ENCODE measurements around the gene SYT9. TPM values are rescaled to one million over a fixed set of nuclear protein-coding genes. Genes with fewer than 3 reads are reported as not detected.

The SYT9 gene
- total and polyA plus RNA-seq, 12 donors, result 0.01 to 0.66 (median 0.32) TPM; not detected in 3

DNA sequence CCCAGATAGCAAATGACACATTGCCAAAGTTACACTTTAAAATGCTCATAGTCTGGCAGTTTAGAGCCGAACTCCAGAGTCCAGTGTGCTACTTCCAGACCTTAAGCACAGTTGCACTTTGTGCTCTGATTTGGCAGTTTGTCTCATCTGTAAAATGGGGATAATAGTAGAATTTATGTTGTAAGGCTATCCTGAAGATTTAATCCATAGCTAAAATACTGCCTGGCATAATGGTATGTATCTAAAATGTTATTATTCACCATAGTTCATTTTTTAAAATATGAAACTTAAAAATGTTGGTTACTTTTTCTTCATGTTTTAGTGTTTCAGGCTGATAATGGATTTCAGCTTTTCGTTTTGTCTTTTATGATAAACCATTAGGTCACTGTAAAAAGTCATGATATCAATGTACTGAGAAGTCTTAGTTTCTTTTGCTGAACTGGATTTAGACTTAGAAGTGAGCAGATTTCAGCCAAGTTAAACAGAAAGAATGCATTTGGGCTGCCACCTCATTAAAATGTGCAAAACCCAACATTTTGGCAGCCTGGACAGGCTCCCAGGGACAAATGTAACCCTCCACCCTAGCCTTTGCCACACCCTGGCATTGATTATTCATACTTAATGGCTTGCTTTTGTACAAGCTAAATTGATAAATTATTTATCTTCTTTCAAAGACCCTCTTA is 234.5 kb downstream of the SYT9 start:
- WGBS, 2 donors, result 64 to 70% methylated on average over 2 of the region's 2 CpGs
- H3K4me1 ChIP-seq, result peaks cover 0 to 16% (median 0%) of the 10 kb centered on the region in 9 donors
- peak overlapping the region in 6 of 10 donors; percentile 20 to 61 (median 47) for H3K27ac ChIP-seq
- peak in 4 of 8 donors; percentile 5 to 23 (median 22) for ATAC-seq
- no peak for DNase-seq
- peak overlapping the region in 9 of 10 donors; percentile 31 to 61 (median 53) for H3K4me3 ChIP-seq
- TF ChIP-seq, protein P1, sequence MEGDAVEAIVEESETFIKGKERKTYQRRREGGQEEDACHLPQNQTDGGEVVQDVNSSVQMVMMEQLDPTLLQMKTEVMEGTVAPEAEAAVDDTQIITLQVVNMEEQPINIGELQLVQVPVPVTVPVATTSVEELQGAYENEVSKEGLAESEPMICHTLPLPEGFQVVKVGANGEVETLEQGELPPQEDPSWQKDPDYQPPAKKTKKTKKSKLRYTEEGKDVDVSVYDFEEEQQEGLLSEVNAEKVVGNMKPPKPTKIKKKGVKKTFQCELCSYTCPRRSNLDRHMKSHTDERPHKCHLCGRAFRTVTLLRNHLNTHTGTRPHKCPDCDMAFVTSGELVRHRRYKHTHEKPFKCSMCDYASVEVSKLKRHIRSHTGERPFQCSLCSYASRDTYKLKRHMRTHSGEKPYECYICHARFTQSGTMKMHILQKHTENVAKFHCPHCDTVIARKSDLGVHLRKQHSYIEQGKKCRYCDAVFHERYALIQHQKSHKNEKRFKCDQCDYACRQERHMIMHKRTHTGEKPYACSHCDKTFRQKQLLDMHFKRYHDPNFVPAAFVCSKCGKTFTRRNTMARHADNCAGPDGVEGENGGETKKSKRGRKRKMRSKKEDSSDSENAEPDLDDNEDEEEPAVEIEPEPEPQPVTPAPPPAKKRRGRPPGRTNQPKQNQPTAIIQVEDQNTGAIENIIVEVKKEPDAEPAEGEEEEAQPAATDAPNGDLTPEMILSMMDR (IDR thresholded peaks at IDR 0.05), result no peak
- H3K36me3 ChIP-seq, result peaks cover 0 to 11% (median 0%) of the 10 kb centered on the region in 9 donors
- intact Hi-C loops (cut with DNase I), result no loop called here
- H3K27me3 ChIP-seq, result no peaks in the 10 kb centered on the region
- H3K9me3 ChIP-seq, result no peaks in the 10 kb centered on the region

DNA sequence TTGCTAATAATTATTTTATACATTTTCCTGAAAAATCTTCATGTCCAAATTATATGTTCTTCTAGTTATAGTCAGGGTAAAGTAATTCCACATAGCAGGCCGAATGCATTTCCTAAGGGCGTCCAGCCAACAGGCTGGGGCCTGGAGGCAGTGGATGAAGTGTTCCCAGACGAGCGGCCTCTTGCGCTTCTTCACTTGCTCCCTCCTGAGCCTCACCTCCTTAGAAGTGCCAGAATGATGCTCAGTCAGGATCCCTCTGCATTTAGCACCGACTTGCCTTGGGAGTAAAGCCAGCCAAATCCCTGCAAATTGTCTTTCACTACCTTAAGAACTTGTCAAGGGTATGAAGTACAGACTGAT is 235.1 kb downstream of the SYT9 start:
- Histone ChIP-seq H3K4me1 (peaks cover 0 to 17% (median 0%) of the 10 kb centered on the region in 9 donors), H3K4me3 (peak overlapping the region in 8 of 10 donors; percentile 31 to 61 (median 53)), H3K27me3 (no peaks in the 10 kb centered on the region), H3K27ac (no peak overlapping the region), H3K36me3 (peaks cover 0 to 13% (median 0%) of the 10 kb centered on the region in 9 donors), H3K9me3 (no peaks in the 10 kb centered on the region)
- DNase-seq, result peak; percentile 6 to 22
- WGBS, 2 donors, result 38 to 46% methylated on average over 6 of the region's 6 CpGs
- intact Hi-C loops (cut with DNase I), result no loop called here
- TF ChIP-seq, protein P1 (IDR thresholded peaks at IDR 0.05), result no peak
- ATAC-seq, result peak in 5 of 8 donors; percentile 18 to 58 (median 46)

DNA sequence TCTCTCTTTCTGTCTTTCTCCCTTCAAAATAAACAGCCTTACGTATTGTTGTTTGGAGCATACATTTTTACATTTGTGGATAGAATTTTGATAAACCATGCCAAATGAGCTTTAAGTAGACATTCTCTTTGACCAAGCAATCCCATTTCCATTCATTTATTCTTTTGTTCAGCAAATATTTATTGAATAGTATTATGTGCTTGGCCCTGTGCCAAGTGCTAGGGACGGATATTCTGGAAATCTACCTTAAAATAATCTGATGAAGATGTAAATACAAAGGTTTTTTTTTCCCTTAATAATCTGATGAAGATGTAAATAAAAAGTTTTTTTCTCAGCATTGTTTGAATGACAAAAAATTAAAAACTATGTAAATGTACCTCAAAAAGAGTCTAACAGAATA is 235.7 kb downstream of the SYT9 start:
- Histone ChIP-seq H3K9me3 (no peaks in the 10 kb centered on the region), H3K36me3 (peaks cover 0 to 13% (median 0%) of the 10 kb centered on the region in 9 donors), H3K27me3 (no peaks in the 10 kb centered on the region), H3K27ac (no peak overlapping the region), H3K4me3 (peak overlapping the region in 7 of 10 donors; percentile 31 to 61 (median 53)), H3K4me1 (peaks cover 0 to 23% (median 3%) of the 10 kb centered on the region in 9 donors)
- 36 to 50% methylated on average over 2 of the region's 2 CpGs for WGBS, 2 donors
- intact Hi-C loops (cut with DNase I), result no loop called here
- no peak for DNase-seq
- TF ChIP-seq, protein P1 (IDR thresholded peaks at IDR 0.05), result no peak
- no peak for ATAC-seq

DNA sequence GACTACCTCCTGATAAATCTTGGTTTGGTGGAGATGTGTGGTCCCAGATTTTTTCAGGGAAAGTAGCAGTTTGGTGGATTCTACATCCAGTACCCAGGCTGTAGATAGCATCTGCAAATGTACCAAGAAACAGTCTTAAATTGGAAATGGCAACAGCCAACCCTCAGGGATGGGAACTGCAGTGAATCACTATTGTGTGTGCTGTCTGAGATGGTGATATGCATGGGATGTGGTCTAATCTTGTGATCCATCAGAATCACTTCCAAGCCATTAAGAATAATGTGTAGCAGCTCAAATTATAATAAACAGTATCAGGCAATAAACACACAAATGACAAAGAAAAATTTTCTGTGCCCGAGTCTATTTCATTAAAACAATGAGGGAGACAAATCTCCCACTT is 237.0 kb downstream of the SYT9 start:
- 47 to 93% methylated on average over 1 of the region's 1 CpG for WGBS, 2 donors
- TF ChIP-seq, protein P1 (IDR thresholded peaks at IDR 0.05), result no peak
- intact Hi-C loops (cut with DNase I), result no loop called here
- Histone ChIP-seq H3K36me3 (peaks cover 0 to 13% (median 0%) of the 10 kb centered on the region in 9 donors), H3K4me1 (peaks cover 0 to 36% (median 3%) of the 10 kb centered on the region in 9 donors), H3K4me3 (no peak overlapping the region), H3K27ac (no peak overlapping the region), H3K27me3 (no peaks in the 10 kb centered on the region), H3K9me3 (no peaks in the 10 kb centered on the region)
- no peak for DNase-seq
- ATAC-seq, result no peak
